GM21723 (cell line): Measurements from ENCODE around the gene HS6ST3.
A peak's percentile ranks its signal among the peaks of the same experiment; 100 is the strongest.

Experiments used
- ATAC-seq: cut with Tn5 transposase; IDR thresholded peaks from one replicate; pipeline ENCODE4 v1.9.1; 2021; ENCODE audit warnings: mild to moderate bottlenecking, moderate library complexity; ENCODE audit not compliant: unreplicated experiment

The HS6ST3 gene

DNA sequence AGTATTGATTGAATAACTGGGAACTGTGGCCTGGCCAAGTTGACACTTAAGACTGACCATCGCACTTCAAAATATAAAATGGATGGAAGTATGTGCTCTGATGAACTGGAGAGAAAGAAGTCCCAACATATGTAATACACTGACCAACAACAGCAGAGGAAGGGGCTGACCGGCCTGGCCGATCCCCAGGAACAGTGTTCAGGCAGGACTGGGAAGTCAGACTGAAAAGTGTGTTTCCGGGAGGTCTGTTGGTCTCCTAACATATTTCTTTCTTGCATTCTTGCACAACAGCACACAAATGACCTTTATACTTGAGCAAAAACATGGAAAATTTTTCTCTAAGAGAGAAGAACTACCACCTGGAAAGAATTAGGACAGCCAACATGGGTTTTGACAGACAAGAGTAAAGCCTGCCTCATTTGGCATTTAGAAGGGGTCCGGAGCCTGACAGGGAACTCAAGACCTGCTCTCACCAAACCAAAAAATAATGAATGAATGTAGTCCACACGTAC lies 606.5 kb downstream of the HS6ST3 start:
- no peak for ATAC-seq

DNA sequence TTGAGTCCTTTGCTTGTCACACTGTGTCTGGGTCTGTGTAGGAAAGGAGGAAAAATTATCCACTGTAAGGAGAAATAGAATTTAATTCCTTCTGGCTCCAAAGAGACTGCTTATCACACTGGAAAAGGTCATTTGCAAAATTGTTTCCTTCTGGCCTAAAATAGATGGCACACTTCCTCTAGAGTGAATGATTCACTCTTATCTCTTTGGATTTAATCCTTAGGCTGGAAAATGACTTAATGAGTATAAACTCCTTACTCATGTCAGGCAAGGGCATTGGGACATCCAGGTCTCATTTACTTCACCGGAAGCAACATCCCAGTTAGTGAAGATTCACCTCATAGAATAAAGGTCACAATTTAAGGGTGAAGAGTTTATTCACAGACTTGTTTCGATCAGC lies 610.8 kb downstream of the HS6ST3 start:
- no peak for ATAC-seq

GRCh38 chr13:96707146-96707545 lies 617.2 kb downstream of the HS6ST3 start:
- no peak for ATAC-seq

- ATAC-seq: no peak
These were observed 620.4 kb downstream of the HS6ST3 start for GRCh38 chr13:96710166-96710862.

GRCh38 chr13:96720446-96720845 lies 630.5 kb downstream of the HS6ST3 start:
- ATAC-seq: no peak

DNA sequence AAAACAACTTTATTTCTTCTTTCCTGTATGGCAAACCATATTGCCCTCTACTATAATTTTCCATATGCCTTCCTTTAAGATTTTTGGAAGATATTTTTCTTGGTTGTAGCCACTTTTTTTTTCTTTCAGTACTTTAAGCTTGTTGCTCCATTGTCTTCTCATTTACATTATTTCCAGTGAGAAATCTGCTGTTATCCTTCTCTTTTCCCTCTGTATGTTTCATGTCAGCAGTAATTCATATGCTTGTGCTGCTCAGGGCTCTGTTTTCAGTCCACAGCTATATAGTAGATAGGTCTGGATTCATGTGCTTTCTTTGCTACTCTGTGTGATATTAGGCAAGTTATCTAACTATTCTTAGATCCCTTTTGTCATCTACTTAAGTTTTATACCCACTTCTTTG lies 636.7 kb downstream of the HS6ST3 start:
- ATAC-seq: no peak

DNA sequence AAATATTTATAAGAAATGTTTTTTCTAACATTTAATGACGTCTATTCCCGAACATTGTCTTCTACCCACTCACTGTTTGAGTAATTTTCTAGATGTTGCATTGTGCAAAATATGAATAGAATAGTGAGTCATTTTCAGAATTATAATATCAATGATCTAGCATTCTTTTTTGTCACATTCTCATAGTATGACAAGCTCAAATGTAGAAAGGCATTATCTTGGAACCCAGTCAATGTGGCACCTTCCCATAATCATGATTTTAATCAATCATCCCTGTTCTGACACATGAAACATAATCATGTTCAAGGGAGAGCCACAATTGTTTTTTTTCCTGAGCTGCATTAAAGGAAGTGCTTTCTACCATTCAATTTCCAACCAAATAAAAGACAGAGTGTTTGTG lies 638.6 kb downstream of the HS6ST3 start:
- ATAC-seq: no peak

DNA sequence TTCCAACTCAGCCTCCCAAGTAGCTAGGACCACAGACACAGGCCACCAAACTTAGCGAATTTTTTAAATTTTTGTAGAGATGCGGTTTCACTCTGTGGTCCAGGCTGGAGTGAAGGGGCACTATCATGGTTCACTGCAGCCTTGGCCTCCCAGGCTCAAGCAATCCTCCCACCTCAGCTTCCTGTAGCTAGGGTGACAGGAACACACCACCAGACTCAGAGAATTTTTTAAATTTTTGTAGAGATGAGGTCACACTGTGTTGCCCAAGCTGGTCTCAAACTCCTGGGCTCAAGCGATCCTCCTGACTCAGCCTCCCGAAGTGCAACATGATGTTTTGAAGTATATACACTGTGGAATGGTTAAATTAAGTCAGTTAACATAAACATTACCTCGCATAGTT lies 640.8 kb downstream of the HS6ST3 start:
- no peak for ATAC-seq

DNA sequence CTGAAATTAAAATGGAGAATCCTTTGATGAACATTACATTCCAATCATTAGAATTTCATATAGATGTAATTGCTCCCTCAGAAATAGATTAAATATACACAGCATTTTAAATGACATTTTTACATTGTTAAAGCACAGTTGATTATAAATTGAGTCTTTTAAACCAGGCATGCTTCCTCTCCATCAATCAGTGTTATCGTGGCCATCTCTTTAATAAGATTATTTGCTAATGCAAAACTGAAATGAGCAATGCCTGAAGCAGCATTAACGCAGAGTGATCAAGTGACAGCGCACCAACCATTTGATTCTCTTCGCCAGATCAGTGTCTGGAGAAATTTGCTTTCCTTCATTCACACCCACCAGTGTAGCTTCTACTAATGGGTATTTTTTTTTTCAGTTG lies 644.6 kb downstream of the HS6ST3 start:
- ATAC-seq: no peak

DNA sequence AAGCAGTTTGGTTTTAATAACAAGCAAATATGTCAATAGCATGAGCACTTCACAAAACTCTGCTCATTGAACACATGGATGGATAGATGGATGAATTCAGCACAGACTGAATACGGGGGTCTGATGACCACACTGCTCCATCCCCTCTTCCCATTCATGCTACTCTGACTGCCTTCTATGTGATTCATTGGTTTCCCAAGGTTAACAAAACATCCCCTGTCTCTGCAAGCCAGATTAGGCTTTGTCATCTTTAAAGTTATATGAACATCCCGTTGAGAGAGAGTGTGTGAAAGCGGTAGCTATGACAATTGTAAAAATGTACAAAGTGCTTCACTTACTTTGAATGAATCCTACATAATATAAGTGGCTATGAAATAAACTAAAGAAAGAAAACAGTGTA lies 651.9 kb downstream of the HS6ST3 start:
- ATAC-seq: no peak

GRCh38 chr13:96743296-96744089 lies 653.6 kb downstream of the HS6ST3 start:
- ATAC-seq: no peak

GRCh38 chr13:96744367-96745331 lies 654.7 kb downstream of the HS6ST3 start:
- ATAC-seq: no peak

GRCh38 chr13:96746886-96747285 lies 657.0 kb downstream of the HS6ST3 start:
- ATAC-seq: no peak

DNA sequence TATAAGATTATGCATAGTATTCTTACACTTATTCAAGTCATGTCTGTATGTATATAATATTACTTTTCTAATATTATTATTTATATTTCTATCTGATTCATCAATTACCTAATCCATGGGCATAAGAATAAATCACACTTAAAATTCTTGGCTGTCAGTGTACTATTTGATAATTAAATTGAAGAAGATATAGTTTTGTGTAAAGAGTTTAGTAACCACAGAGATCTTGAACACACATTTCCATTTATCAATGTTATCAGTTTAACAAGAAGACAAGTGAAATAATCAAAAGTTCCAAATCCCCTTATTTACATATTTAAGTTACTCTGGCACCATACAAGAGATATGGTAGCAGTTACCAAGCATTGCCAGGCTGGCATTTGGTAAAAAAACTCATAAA lies 659.9 kb downstream of the HS6ST3 start:
- ATAC-seq: no peak

DNA sequence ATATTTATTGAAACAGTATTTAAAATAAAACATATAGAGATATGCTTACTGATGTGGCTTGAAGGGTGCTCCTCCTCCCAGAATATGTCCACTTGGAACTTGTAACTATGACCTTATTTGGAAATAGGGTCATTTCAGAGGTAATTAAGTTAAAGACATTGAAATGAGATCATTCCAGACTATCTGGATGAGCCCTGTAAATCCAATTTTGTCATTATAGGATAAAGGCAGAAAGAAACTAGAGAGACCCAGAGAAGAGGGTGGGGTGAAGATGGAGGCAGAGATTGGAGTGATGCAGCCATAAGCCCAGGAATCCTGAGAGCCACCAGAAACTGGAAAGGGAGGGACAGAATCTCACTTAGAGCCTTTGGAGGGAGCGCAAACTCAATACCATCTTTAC lies 661.2 kb downstream of the HS6ST3 start:
- no peak for ATAC-seq

GRCh38 chr13:96762876-96763275 lies 673.0 kb downstream of the HS6ST3 start:
- ATAC-seq: no peak

- ATAC-seq: no peak
These were observed 676.4 kb downstream of the HS6ST3 start for GRCh38 chr13:96766306-96766705.

- ATAC-seq: no peak
These were observed 678.6 kb downstream of the HS6ST3 start for GRCh38 chr13:96768524-96768923.

DNA sequence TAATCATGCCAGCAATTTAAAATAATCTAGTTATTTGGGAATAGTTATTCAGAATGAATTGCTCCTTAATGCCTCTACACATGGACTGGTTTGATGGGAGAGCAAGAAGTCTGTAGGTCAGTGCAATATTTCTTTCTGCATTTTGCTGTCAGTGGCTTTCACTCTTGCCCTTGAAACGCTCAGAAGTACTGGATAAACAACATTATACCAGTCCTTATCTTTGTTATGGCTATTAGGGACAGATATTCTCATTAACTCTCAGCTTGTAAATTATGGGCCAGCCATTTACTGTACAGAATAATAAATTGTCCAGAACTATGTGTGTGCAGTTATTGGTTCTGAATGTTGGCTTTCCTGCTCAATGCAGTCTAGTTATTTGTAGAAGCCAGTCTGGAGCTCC lies 680.0 kb downstream of the HS6ST3 start:
- ATAC-seq: no peak

DNA sequence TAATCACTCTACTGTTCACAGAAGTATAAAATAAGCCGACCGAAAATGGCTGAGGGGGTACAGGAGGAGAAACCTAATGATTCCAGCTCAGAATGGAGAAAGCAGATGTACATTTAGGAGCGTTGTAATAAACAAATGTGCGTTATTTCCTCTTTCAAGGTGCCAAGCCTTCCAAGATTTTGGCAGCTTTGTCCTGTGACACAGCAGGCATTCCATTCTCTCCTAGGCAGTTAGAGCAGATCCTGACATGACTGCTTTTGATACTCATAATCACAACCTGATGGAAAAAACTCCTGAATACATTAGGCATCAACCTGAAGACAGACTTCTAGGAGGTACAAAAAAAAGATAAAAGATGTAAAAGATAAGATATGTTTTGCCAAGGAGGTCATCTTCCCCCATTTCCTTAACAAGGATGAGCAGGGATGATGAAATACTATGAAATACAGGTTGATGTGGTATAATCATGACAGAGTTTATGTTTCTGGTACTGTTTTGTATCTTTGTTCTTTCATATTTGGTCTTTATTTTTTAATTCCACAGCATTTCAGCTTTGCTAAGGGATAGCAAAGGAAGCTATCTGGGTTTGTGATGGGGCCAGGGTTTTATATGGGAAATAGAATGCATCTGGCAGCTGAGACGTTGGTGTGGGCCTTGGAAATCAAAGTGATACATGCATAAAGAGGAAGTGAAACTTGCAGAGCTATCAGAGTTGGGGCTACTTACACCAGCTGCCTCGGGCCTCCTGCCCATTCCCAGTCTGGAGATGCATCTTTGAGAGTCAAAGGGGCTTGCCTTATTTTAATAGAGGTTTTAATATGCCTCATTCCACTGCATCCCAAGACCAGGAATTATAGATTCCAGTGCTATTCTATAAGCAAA lies 681.8 kb downstream of the HS6ST3 start:
- peak; percentile 91 for ATAC-seq
